Measurements from ENCODE around the gene PRODH2.
"Not testable (repeated sequence)": the region's sequence is repeated elsewhere in the genome, so short reads cannot be mapped to it uniquely, and the experiment has no call there.

The PRODH2 gene

GRCh38 chr19:35797663-35798062 is 15.0 kb downstream of the PRODH2 start:
- TF ChIP-seq CTCF (IDR thresholded peaks at IDR 0.05; ENCODE audit: poor library complexity, severe bottlenecking) = no peak
- H3K27me3 ChIP-seq (ENCODE audit: insufficient read depth, poor library complexity, severe bottlenecking) = no peaks in the 10 kb centered on the region
- H3K4me1 ChIP-seq (ENCODE audit: insufficient read depth, poor library complexity, severe bottlenecking) = no peaks in the 10 kb centered on the region
- no peak overlapping the region for H3K27ac ChIP-seq (ENCODE audit: poor library complexity, severe bottlenecking)
- DNase-seq (ENCODE audit: low spot score) = no peak
- no peak; the same call in 2 of the 3 replicates for ATAC-seq (ENCODE audit: low read depth)
- H3K4me3 ChIP-seq (ENCODE audit: severe bottlenecking) = no peak overlapping the region
- H3K9me3 ChIP-seq (ENCODE audit: severe bottlenecking) = no peaks in the 10 kb centered on the region
- no peaks in the 10 kb centered on the region for H3K36me3 ChIP-seq (ENCODE audit: low read depth)

- TF ChIP-seq CTCF (IDR thresholded peaks at IDR 0.05; ENCODE audit: poor library complexity, severe bottlenecking) = no peak
Measured at GRCh38 chr19:35796645-35797542, 15.8 kb downstream of the PRODH2 start.

GRCh38 chr19:35795564-35795963 is 17.1 kb downstream of the PRODH2 start:
- not testable (repeated sequence) for H3K4me1 ChIP-seq (ENCODE audit: insufficient read depth, poor library complexity, severe bottlenecking); H3K36me3 ChIP-seq (ENCODE audit: low read depth); DNase-seq (ENCODE audit: low spot score); H3K4me3 ChIP-seq (ENCODE audit: severe bottlenecking); H3K27me3 ChIP-seq (ENCODE audit: insufficient read depth, poor library complexity, severe bottlenecking); H3K27ac ChIP-seq (ENCODE audit: poor library complexity, severe bottlenecking); ATAC-seq (ENCODE audit: low read depth); H3K9me3 ChIP-seq (ENCODE audit: severe bottlenecking)

More at GRCh38 chr19:35796645-35797542, 15.8 kb downstream of the PRODH2 start:
- no peak for DNase-seq (ENCODE audit: low spot score)
- Histone ChIP-seq H3K4me1 (ENCODE audit: insufficient read depth, poor library complexity, severe bottlenecking) (no peaks in the 10 kb centered on the region), H3K9me3 (ENCODE audit: severe bottlenecking) (no peaks in the 10 kb centered on the region), H3K27me3 (ENCODE audit: insufficient read depth, poor library complexity, severe bottlenecking) (no peaks in the 10 kb centered on the region), H3K27ac (ENCODE audit: poor library complexity, severe bottlenecking) (no peak overlapping the region), H3K36me3 (ENCODE audit: low read depth) (no peaks in the 10 kb centered on the region), H3K4me3 (ENCODE audit: severe bottlenecking) (no peak overlapping the region)
- ATAC-seq (ENCODE audit: low read depth) = no peak

GRCh38 chr19:35793381-35794165 is 19.1 kb downstream of the PRODH2 start:
- Histone ChIP-seq H3K4me1 (ENCODE audit: insufficient read depth, poor library complexity, severe bottlenecking) (no peaks in the 10 kb centered on the region), H3K4me3 (ENCODE audit: severe bottlenecking) (no peak overlapping the region), H3K9me3 (ENCODE audit: severe bottlenecking) (no peaks in the 10 kb centered on the region), H3K36me3 (ENCODE audit: low read depth) (no peaks in the 10 kb centered on the region), H3K27me3 (ENCODE audit: insufficient read depth, poor library complexity, severe bottlenecking) (no peaks in the 10 kb centered on the region), H3K27ac (ENCODE audit: poor library complexity, severe bottlenecking) (no peak overlapping the region)
- TF ChIP-seq CTCF (IDR thresholded peaks at IDR 0.05; ENCODE audit: poor library complexity, severe bottlenecking) = no peak
- DNase-seq (ENCODE audit: low spot score) (no peak), ATAC-seq (ENCODE audit: low read depth) (no peak)

- Histone ChIP-seq H3K4me1 (ENCODE audit: insufficient read depth, poor library complexity, severe bottlenecking) (no peaks in the 10 kb centered on the region), H3K36me3 (ENCODE audit: low read depth) (no peaks in the 10 kb centered on the region), H3K27ac (ENCODE audit: poor library complexity, severe bottlenecking) (no peak overlapping the region), H3K9me3 (ENCODE audit: severe bottlenecking) (no peaks in the 10 kb centered on the region), H3K27me3 (ENCODE audit: insufficient read depth, poor library complexity, severe bottlenecking) (no peaks in the 10 kb centered on the region), H3K4me3 (ENCODE audit: severe bottlenecking) (no peak overlapping the region)
- DNase-seq (ENCODE audit: low spot score) (no peak), ATAC-seq (ENCODE audit: low read depth) (no peak)
- no peak for TF ChIP-seq CTCF (IDR thresholded peaks at IDR 0.05; ENCODE audit: poor library complexity, severe bottlenecking)
Measured at GRCh38 chr19:35792888-35793287, 19.8 kb downstream of the PRODH2 start.
